IMR-90 (cell line): Measurements from ENCODE around the gene KRTAP3-2.

ENCODE experiments used
- CEBPB ChIP-seq: IDR thresholded peaks from 2 replicates; pipeline ENCODE4 v1.6.1; 2012; ENCODE audit warnings: low read depth, low read length, improper control_type of control experiment
- CTCF ChIP-seq: conservative IDR thresholded peaks from 2 replicates; pipeline ENCODE4 v1.5.1; 2012; ENCODE audit warnings: mild to moderate bottlenecking, low read depth, low read length, improper control_type of control experiment
- ELK1 ChIP-seq: fragments of 150-350 bp; IDR thresholded peaks from 2 replicates; pipeline ENCODE4 v1.6.1; 2016; ENCODE audit warnings: low read depth, mild to moderate bottlenecking, low read length, moderate library complexity, borderline replicate concordance
- FOS ChIP-seq: fragments of 150-350 bp; IDR thresholded peaks from 2 replicates; pipeline ENCODE4 v1.6.1; 2016; ENCODE audit warnings: low read depth, low read length
- MAFK ChIP-seq: IDR thresholded peaks from 2 replicates; pipeline ENCODE4 v1.6.1; 2012; ENCODE audit warnings: low read depth, low read length, improper control_type of control experiment
- MAZ ChIP-seq: IDR thresholded peaks from 2 replicates; pipeline ENCODE4 v1.6.1; 2012; ENCODE audit warnings: low read depth, mild to moderate bottlenecking, low read length, improper control_type of control experiment, moderate library complexity, borderline replicate concordance
- MXI1 ChIP-seq: IDR thresholded peaks from 2 replicates; pipeline ENCODE4 v1.6.1; 2012; ENCODE audit warnings: low read depth, mild to moderate bottlenecking, low read length, moderate library complexity, borderline replicate concordance
- NFE2L2 ChIP-seq: fragments of 150-350 bp; IDR thresholded peaks from 2 replicates; pipeline ENCODE4 v1.6.1; 2016; ENCODE audit warnings: low read depth, mild to moderate bottlenecking, low read length
- POLR2A ChIP-seq: IDR thresholded peaks from 2 replicates; pipeline ENCODE4 v1.6.1; 2012; ENCODE audit warnings: mild to moderate bottlenecking, low read depth, low read length
- RAD21 ChIP-seq: IDR thresholded peaks from 2 replicates; pipeline ENCODE4 v1.6.1; 2012; ENCODE audit warnings: low read length, improper control_type of control experiment
- RCOR1 ChIP-seq: IDR thresholded peaks from 2 replicates; pipeline ENCODE4 v1.6.1; 2012; ENCODE audit warnings: mild to moderate bottlenecking, low read length, improper control_type of control experiment; ENCODE audit not compliant: insufficient replicate concordance
- RFX5 ChIP-seq: IDR thresholded peaks from 2 replicates; pipeline ENCODE4 v1.8.0; 2012; ENCODE audit warnings: low read depth, mild to moderate bottlenecking, low read length, moderate library complexity
- SMC3 ChIP-seq: fragments of 150-350 bp; IDR thresholded peaks from 2 replicates; pipeline ENCODE4 v1.6.1; 2016; ENCODE audit warnings: low read depth, mild to moderate bottlenecking, antibody characterized with exemption, low read length, moderate library complexity
- USF2 ChIP-seq: fragments of 150-350 bp; IDR thresholded peaks from 2 replicates; pipeline ENCODE4 v1.6.1; 2017; ENCODE audit warnings: mild to moderate bottlenecking, antibody characterized with exemption, low read length, low read depth

GRCh38 chr17:40966848-40967247 lies 32.9 kb downstream of the KRTAP3-2 start, which contains the start of gene KRT39:
- no peak for TF ChIP-seq CEBPB
- no peak for TF ChIP-seq CTCF
- no peak for TF ChIP-seq MAFK
- TF ChIP-seq NFE2L2, result no peak
- no peak for TF ChIP-seq MXI1
- TF ChIP-seq POLR2A, result no peak
- TF ChIP-seq USF2, result no peak
- TF ChIP-seq ELK1, result no peak
- TF ChIP-seq SMC3, result no peak
- TF ChIP-seq RAD21, result no peak
- TF ChIP-seq RFX5, result no peak
- TF ChIP-seq RCOR1, result no peak
- TF ChIP-seq MAZ, result no peak
- no peak for TF ChIP-seq FOS
